ENCODE data around the gene ALS2CL. TPM values are rescaled to one million over a fixed set of nuclear protein-coding genes. Genes with fewer than 3 reads are reported as not detected.

The ALS2CL gene
- total and polyA plus RNA-seq, 2 experiments from 2014 or later: 3.4 to 11.8 TPM

- TF ChIP-seq ZNF114 (CRISPR knock-in tag; IDR thresholded peaks at IDR 0.05) (no peak), ZNF462 (CRISPR knock-in tag; IDR thresholded peaks at IDR 0.05) (no peak), CREB1 (CRISPR knock-in tag; IDR thresholded peaks at IDR 0.05; ENCODE audit: low read depth) (no peak), NANOG (IDR thresholded peaks at IDR 0.05; ENCODE audit: borderline replicate concordance) (no peak), POLR2AphosphoS5 (IDR thresholded peaks at IDR 0.05; ENCODE audit: low read depth) (no peak), ZNF331 (CRISPR knock-in tag; IDR thresholded peaks at IDR 0.05; ENCODE audit: low read depth) (no peak), STAT1 (IDR thresholded peaks at IDR 0.05; ENCODE audit: unreplicated experiment) (no peak), CTCF (conservative IDR thresholded peaks at IDR 0.05; ENCODE audit: low read depth in 2 of 2) (no peak)
- Mint-ChIP-seq H3K4me3 (no peak overlapping the region), H3K27ac (no peak overlapping the region), H3K4me1 (no peaks in the 10 kb centered on the region; the same call in 2 of the 3 replicates), H3K36me3 (ENCODE audit: low read depth) (no peaks in the 10 kb centered on the region; the same call in 2 of the 3 replicates), H3K27me3 (ENCODE audit: insufficient read depth, low read depth, poor library complexity) (no peaks in the 10 kb centered on the region), H3K9me3 (peaks cover 3% of the 10 kb centered on the region; the same call in 2 of the 3 replicates)
- DNase-seq (ENCODE audit: low spot score) (no peak), ATAC-seq (no peak)
- no peak overlapping the region for H3K4me3 ChIP-seq
- H3K9me2 ChIP-seq (ENCODE audit: insufficient read depth): no peaks in the 10 kb centered on the region
- no peak overlapping the region for H3K27ac ChIP-seq (ENCODE audit: low read depth)
- no peak overlapping the region for H2AFZ ChIP-seq
- no peaks in the 10 kb centered on the region for H4K20me1 ChIP-seq (replicated peaks; ENCODE audit: insufficient read depth)
- H3K27me3 ChIP-seq (ENCODE audit: insufficient read depth): no peaks in the 10 kb centered on the region
- H3K36me3 ChIP-seq (ENCODE audit: insufficient read depth): no peaks in the 10 kb centered on the region
- no peaks in the 10 kb centered on the region for H3F3A ChIP-seq (replicated peaks; ENCODE audit: low read depth)
- H3K79me2 ChIP-seq (replicated peaks; ENCODE audit: insufficient read depth): no peaks in the 10 kb centered on the region
- no peaks in the 10 kb centered on the region for H3K4me1 ChIP-seq (ENCODE audit: insufficient read depth)
- no peak overlapping the region for H3K4me2 ChIP-seq
Measured at GRCh38 chr3:46646700-46647099, 46.8 kb downstream of the ALS2CL start.

Data from GM23338 (cell line).